PC-9 (cell line): ENCODE data around the gene HCN1.

Experiments used
- CTCF ChIP-seq: fragments of 200-600 bp; sonication (generic); conservative IDR thresholded peaks from 2 replicates; pipeline ENCODE4 v1.6.1; 2017; ENCODE audit warnings: mixed run types, antibody characterized with exemption, mild to moderate bottlenecking, moderate library complexity
- EZH2 ChIP-seq: fragments of 200-600 bp; sonication (generic); IDR thresholded peaks from 2 replicates; pipeline ENCODE4 v1.8.0; 2017; ENCODE audit warnings: antibody characterized with exemption, low read depth

- TF ChIP-seq EZH2 (no peak), CTCF (no peak)
Observed at GRCh38 chr5:45578270-45578669, 117.9 kb downstream of the HCN1 start.
